Osteocyte (in vitro differentiated cells): Measurements from ENCODE around the gene SLC41A3. TPM values are rescaled to one million over a fixed set of nuclear protein-coding genes. Genes with fewer than 3 reads are reported as not detected.

Experiments used
- DNase-seq: peaks from one replicate; pipeline ENCODE4 v3.0.0; 2021; ENCODE audit warnings: mixed read lengths; ENCODE audit not compliant: unreplicated experiment; ENCODE audit errors: extremely low spot score
- H3K27ac Mint-ChIP-seq: one replicate; pipeline ENCODE4 v1.8.0; 2021; ENCODE audit warnings: mild to moderate bottlenecking, mixed read lengths; ENCODE audit not compliant: unreplicated experiment
- H3K27me3 Mint-ChIP-seq: one replicate; pipeline ENCODE4 v1.8.0; 2021; ENCODE audit warnings: mixed read lengths; ENCODE audit not compliant: unreplicated experiment
- H3K36me3 Mint-ChIP-seq: one replicate; pipeline ENCODE4 v1.8.0; 2021; ENCODE audit warnings: mixed read lengths; ENCODE audit not compliant: unreplicated experiment
- H3K4me1 Mint-ChIP-seq: one replicate; pipeline ENCODE4 v1.8.0; 2021; ENCODE audit warnings: mixed read lengths; ENCODE audit not compliant: unreplicated experiment
- H3K4me3 Mint-ChIP-seq: one replicate; pipeline ENCODE4 v1.8.0; 2021; ENCODE audit warnings: mild to moderate bottlenecking, moderate library complexity, mixed read lengths; ENCODE audit not compliant: unreplicated experiment
- H3K9me3 Mint-ChIP-seq: one replicate; pipeline ENCODE4 v1.8.0; 2021; ENCODE audit warnings: mixed read lengths; ENCODE audit not compliant: unreplicated experiment
- CTCF ChIP-seq: fragments of 200-600 bp; sonication (generic); IDR thresholded peaks from 2 replicates; pipeline ENCODE4 v1.5.0; 2021; ENCODE audit warnings: antibody characterized with exemption, mild to moderate bottlenecking, moderate library complexity
- total RNA-seq: library from RNA; stranded (reverse); gene quantifications from 2 replicates; pipeline ENCODE4 v1.2.1, GENCODE V29; 2021

Gene SLC41A3
- total RNA-seq, 1 donor from 2014 or later: 80.6 TPM

- H3K9me3 Mint-ChIP-seq: peaks cover 8% of the 10 kb centered on the region
- H3K4me1 Mint-ChIP-seq: no peaks in the 10 kb centered on the region
- TF ChIP-seq CTCF: no peak
- H3K36me3 Mint-ChIP-seq: peaks cover 24% of the 10 kb centered on the region
- H3K27ac Mint-ChIP-seq: no peak overlapping the region
- no peaks in the 10 kb centered on the region for H3K27me3 Mint-ChIP-seq
- DNase-seq: peak; percentile 69
- H3K4me3 Mint-ChIP-seq: no peak overlapping the region
These were observed 47.8 kb downstream of the SLC41A3 start for GRCh38 chr3:126036056-126036549.

DNA sequence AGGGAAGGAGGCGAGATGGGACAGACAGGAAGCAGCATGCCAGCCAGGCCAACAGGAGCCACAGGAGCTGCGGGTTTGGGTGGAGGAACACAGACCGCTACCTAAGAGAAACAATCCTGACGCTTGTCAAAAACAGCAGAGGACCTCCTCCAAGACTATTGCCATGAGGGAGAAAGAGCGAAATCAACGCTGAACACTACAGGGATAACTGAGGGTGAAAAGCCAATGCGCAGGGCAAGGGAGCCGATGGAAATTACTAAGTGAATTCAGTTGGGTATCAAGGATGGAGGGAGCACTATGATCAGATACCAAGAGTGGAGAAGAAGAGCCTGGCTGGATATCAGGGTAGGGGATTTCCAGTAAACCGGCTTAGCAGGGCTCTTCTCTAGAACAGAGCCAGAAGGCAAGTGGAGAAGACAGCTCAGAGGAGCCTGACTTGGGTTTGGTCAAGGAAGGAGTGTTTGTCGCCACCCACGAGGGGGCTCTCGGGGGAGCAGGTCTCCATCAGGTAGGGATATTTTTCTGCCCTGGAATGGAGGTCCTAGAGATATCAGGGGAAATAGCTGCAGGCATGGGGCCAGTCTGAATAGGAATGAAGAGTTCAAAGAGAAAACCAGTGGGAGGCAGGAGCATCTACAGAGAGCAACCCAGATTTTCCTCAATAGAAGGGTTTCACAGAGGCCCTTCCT, 48.4 kb downstream of the SLC41A3 start:
- Mint-ChIP-seq H3K27ac (no peak overlapping the region), H3K36me3 (peaks cover 24% of the 10 kb centered on the region)

DNA sequence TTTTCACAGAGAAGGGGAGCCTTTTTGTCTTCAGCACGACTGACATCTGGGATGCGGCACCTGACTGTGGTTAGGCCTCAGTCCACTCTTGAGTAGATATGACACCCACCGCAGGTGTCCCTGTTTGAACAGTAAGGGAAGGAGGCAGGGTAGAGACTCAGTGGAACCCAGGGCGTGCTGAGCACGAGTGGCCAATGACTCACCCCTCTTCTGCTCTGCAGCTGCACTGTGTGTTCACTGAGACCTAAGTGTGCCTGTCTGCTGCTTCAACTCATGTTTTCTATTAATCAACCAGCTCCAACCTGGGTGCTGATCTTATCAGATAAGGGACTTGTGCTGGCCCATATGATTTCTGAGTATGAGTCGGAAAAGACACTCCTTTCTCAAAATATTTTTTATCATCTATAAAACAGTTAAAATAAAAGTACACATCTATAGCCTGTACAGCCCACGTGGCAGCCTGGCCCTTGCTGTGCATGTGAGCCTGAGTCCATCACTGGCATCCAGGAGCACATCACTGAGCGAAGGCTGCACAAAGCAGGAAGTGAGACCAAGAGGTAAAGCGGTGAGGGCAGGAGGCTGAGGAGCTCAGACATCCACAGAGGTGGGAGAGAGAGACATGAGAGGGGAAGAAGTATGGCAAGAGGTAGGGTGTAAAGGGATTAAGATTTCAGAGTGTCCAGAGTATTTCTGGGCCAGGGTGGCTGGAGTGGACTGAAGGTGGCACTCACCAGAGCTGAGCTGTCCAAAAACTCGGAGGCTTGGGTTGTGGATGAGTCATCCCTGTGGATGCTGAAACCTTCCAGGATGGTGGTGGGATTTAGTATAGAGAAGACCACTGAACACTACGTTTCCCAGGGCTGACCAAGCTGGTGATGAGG, 49.2 kb downstream of the SLC41A3 start:
- Mint-ChIP-seq H3K4me3 (no peak overlapping the region), H3K4me1 (no peaks in the 10 kb centered on the region), H3K9me3 (peaks cover 8% of the 10 kb centered on the region), H3K36me3 (peaks cover 20% of the 10 kb centered on the region), H3K27me3 (no peaks in the 10 kb centered on the region), H3K27ac (no peak overlapping the region)
- no peak for TF ChIP-seq CTCF
- DNase-seq: peak; percentile 54

More for the DNA sequence above, 48.4 kb downstream of the SLC41A3 start:
- no peaks in the 10 kb centered on the region for H3K4me1 Mint-ChIP-seq
- no peak for TF ChIP-seq CTCF
- H3K27me3 Mint-ChIP-seq: no peaks in the 10 kb centered on the region
- peaks cover 8% of the 10 kb centered on the region for H3K9me3 Mint-ChIP-seq
- DNase-seq: peak; percentile 69
- H3K4me3 Mint-ChIP-seq: no peak overlapping the region

DNA sequence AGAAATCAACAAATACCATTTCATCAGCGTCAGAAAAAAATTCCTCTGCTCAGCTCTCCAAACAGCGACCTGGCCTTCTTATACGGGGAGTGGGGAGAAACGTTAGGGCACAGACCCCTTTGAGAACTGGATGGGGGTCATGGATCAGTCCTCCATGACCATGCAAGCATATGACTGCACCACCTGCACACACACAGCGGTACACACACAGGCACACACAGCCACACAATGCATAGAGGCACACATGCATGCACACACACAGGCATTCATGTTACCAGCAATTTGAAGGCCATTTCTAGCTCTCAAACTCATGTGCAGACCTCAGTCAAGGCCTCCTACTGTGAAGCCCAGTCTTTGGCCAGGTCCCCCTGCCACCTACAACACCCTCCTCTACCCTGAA, 50.2 kb downstream of the SLC41A3 start:
- H3K4me3 Mint-ChIP-seq: no peak overlapping the region
- peak; percentile 34 for DNase-seq

More for the DNA sequence above, 50.2 kb downstream of the SLC41A3 start:
- Mint-ChIP-seq H3K36me3 (peaks cover 28% of the 10 kb centered on the region), H3K27ac (no peak overlapping the region), H3K9me3 (peaks cover 12% of the 10 kb centered on the region), H3K27me3 (no peaks in the 10 kb centered on the region), H3K4me1 (no peaks in the 10 kb centered on the region)
- TF ChIP-seq CTCF: no peak
